ENCODE results near the gene STXBP6. TPM values are rescaled to one million over a fixed set of nuclear protein-coding genes. Genes with fewer than 3 reads are reported as not detected.
A peak's percentile ranks its signal among the peaks of the same experiment; 100 is the strongest.

The STXBP6 gene
- total and polyA plus RNA-seq, 2 of the 13 experiments (the other 11 are each of a cell fraction or from before 2014, with no cell fraction given) = 35.3 to 42.8 TPM

- TF ChIP-seq ZNF598 (CRISPR knock-in tag; IDR thresholded peaks at IDR 0.05; ENCODE audit: borderline replicate concordance) = 0 out of 2 replicates have a peak, but pooled peaks have one; percentile 71
- no peak for TF ChIP-seq FOXK2 (IDR thresholded peaks at IDR 0.05)
- TF ChIP-seq ZNF766 (CRISPR knock-in tag; IDR thresholded peaks at IDR 0.05; ENCODE audit: borderline replicate concordance) = no peak
- TF ChIP-seq ONECUT2 (CRISPR knock-in tag; IDR thresholded peaks at IDR 0.05) = 0 out of 2 replicates have a peak, but pooled peaks have one; percentile 4
- no peak for TF ChIP-seq ZNF710 (CRISPR knock-in tag; IDR thresholded peaks at IDR 0.05; ENCODE audit: borderline replicate concordance)
- no peak for TF ChIP-seq MIER2 (CRISPR knock-in tag; IDR thresholded peaks at IDR 0.05)
- TF ChIP-seq SMAD9 (CRISPR knock-in tag; IDR thresholded peaks at IDR 0.05) = 0 out of 2 replicates have a peak, but pooled peaks have one; percentile 83
- TF ChIP-seq ZNF20 (CRISPR knock-in tag; IDR thresholded peaks at IDR 0.05) = no peak
- TF ChIP-seq NONO (IDR thresholded peaks at IDR 0.05) = no peak
- TF ChIP-seq NONO (CRISPR knock-in tag; conservative IDR thresholded peaks at IDR 0.05) = no peak
- TF ChIP-seq SIX1 (CRISPR knock-in tag; IDR thresholded peaks at IDR 0.05; ENCODE audit: borderline replicate concordance) = no peak
- TF ChIP-seq THYN1 (CRISPR knock-in tag; IDR thresholded peaks at IDR 0.05; ENCODE audit: borderline replicate concordance, low read depth) = no peak
- TF ChIP-seq ARHGAP35 (CRISPR knock-in tag; IDR thresholded peaks at IDR 0.05; ENCODE audit: borderline replicate concordance) = no peak
- no peak for TF ChIP-seq GFI1 (CRISPR knock-in tag; IDR thresholded peaks at IDR 0.05; ENCODE audit: borderline replicate concordance)
- no peak for TF ChIP-seq SUZ12 (IDR thresholded peaks at IDR 0.05; ENCODE audit: low read depth, low read length)
- TF ChIP-seq KAT7 (CRISPR knock-in tag; IDR thresholded peaks at IDR 0.05; ENCODE audit: borderline replicate concordance) = no peak
- TF ChIP-seq STAG1 (CRISPR knock-in tag; IDR thresholded peaks at IDR 0.05) = peak; percentile 100
- no peak for TF ChIP-seq FOSL1 (CRISPR knock-in tag; IDR thresholded peaks at IDR 0.05; ENCODE audit: borderline replicate concordance)
- no peak for TF ChIP-seq NFATC3 (CRISPR knock-in tag; IDR thresholded peaks at IDR 0.05)
- TF ChIP-seq THAP8 (CRISPR knock-in tag; IDR thresholded peaks at IDR 0.05; ENCODE audit: borderline replicate concordance) = no peak
- TF ChIP-seq ZKSCAN8 (CRISPR knock-in tag; IDR thresholded peaks at IDR 0.05; ENCODE audit: borderline replicate concordance) = no peak
- no peak for TF ChIP-seq ZNF343 (CRISPR knock-in tag; IDR thresholded peaks at IDR 0.05)
- TF ChIP-seq DZIP1 (CRISPR knock-in tag; IDR thresholded peaks at IDR 0.05) = no peak
- TF ChIP-seq IKZF1 (IDR thresholded peaks at IDR 0.05) = no peak
- no peak for TF ChIP-seq TARDBP (CRISPR knock-in tag; IDR thresholded peaks at IDR 0.05)
- TF ChIP-seq NBN (conservative IDR thresholded peaks at IDR 0.05) = no peak
Measured at GRCh38 chr14:25042362-25043299, 7.3 kb downstream of the STXBP6 start (continued).

Data from HepG2 (cell line).